ENCODE data around the gene MAP3K12.
"Not testable (repeated sequence)": the region's sequence is repeated elsewhere in the genome, so short reads cannot be mapped to it uniquely, and the experiment has no call there.

MAP3K12 gene

DNA sequence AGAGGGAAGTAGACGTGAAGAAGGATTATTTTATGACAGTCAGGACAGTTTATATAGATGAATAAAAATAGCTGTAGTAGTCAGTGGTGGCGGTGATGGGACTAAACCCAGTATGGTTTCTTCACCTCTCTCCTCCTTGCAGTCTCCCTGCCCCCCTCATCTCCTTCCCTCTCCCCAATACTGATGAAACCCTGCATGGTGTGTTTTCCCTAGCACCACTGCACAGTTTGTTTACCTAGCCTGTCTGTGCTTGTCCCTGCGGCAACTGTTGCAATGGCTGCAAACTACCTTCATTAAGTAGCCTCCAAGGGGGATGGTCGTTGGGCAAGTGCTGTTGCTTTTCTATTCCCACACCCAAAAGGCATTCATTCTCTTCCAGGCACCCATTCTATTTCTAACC is 32.6 kb downstream of the MAP3K12 start:
- no peak for DNase-seq

DNA sequence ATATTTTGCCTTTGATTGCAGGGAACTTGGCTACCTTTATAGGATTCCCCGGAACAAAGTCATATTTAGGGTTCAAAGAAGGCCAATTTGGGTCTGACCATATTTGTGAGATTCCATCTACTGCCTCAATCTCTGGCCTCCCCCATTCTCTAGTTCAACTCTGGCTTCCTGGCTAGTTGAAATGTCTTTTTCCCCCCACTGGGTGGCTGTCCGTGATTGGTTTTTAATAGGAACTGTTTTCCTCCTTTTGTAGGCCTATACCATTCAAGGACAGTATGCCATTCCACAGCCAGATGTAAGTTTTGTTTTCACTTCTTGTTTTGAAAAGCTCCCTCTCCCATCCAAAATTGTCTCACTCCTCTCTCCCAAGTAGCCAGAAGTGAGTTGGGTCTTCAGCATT is 33.6 kb downstream of the MAP3K12 start:
- DNase-seq = no peak

DNA sequence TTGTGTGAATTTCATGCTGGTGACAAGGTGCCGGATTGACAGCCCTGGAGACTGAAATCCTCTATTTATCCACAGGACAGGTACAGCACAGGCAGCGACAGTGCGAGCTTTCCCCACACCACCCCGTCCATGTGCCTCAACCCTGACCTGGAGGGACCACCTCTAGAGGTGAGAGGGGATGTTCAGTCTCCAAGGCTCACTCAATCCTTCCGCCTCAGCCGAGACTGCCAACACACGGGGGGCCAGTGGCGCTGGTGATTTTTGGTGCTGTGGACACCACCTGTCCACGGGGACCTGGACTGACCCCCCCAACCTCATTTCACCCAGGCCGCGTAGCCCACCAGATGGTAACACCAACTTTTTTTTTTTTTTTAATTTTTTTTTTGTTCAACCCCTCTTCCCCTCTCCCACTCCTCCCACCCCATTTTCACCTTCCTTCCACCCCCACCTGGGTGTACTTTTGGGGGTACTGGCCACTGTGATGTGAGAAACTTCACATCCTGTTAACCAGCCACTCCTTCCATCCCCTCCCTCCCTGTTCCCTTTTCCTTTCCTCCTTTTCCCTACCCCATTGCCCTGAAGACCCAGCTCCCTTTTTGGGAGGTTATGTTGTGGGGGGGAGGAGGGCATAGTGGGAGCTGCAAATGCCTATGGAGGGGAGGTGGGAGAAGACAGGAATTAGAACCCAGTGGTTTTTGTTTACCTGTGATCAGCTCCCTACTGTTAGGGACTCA is 34.4 kb downstream of the MAP3K12 start:
- DNase-seq = no peak

DNA sequence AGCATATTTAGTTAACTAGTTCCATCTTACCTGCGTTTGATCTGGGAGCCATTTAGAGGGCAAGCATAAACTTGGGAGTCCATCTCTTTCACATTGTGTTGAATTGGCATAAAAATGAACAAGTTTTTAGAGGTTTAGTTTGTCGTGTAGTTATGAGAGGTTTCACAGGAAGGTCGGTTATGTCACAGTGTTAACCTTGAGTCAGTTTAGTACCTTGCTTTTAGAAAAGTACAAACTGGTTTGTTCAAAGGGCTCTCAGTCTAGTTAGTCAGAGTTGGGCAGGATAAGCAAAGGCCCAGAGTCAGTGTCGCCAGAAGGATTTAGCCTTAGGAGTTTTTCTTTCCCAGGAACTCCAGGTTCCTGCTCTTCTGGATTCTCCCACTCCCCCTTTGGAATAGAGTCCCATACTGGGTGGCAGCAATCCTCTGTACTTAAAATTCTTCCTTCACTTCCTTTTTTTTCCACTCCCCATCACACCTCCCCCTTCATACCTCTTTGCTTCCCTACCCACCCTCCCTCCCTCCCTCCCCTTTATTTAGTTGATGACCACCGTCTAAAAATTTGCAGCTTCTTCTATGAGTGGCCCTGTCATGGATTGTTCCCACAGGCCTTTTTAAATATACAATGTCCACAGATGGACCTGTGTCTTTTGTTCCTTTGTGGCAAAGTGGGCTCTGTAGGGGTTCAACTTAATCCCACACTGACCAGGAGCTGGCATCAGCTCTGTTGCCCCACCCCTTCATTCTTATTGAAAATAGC is 35.3 kb downstream of the MAP3K12 start:
- no peak for DNase-seq

DNA sequence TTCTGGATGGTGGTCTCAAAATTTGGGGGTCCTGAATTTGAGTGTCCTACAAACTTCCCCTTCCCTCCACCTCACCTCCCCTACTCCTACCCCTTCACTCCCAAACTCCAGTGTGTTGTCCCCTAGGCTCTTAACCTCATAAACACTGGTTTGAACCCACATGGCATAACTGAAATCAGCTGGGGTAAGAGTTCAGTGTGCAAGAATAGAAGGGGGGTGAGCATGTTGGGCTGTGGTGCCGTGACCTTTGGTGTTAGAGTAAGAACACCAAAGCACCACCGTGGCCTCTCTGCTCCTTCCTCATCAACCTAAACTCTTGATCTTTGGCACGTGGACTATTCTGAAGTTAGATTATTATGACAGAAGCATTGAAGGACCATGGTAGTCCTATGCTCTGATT is 36.3 kb downstream of the MAP3K12 start:
- no peak for DNase-seq

DNA sequence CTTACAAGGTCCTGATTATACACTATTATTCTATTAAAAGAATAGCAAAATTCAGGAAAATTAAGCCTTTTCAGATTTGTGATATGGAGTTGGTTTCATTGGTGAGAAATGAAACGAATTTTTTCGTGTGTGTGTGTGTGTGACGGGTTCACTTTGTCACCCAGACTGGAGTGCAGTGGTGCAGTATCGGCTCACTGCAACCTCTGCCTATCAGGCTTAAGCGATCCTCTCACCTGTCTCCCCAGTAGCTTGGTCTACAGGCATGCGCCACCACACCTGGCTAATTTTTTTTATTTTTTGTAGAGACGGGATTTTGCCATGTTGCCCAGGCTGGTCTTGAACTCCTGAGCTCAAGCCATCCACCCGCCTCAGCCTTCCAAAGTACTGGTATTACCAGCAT is 37.7 kb downstream of the MAP3K12 start:
- no peak for DNase-seq

DNA sequence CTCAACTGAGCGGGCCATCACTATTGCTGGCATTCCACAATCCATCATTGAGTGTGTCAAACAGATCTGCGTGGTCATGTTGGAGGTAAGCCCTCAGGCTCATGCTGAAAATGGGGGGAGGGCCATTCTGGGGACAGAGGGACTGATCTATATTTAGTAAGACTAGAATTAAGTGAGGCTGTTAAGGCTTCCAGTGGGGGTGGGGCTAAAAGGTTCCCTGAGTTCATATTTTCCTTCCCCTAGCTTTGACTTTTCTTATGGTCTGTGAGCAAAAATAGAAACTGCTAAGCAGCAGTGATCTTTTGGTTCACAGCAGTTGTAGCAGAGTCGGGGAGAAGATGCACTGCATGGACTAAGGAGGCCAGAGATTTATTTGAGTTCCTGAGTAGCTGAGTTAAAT is 38.2 kb downstream of the MAP3K12 start:
- DNase-seq = no peak

DNA sequence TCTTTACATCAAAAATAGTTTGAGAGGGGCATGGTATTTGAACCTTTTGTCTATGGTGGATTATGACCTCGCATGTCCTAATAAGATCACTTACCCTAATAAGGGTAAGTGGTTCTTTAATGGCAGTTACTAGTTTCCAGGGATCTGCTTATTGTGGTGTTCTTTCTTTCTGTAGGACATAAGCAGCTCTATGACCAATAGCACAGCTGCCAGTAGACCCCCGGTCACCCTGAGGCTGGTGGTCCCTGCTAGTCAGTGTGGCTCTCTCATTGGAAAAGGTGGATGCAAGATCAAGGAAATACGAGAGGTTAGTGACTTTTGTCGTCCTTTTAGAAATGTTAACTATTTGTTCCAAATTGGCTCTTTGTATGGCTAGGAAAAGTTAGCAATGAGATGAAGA is 40.2 kb downstream of the MAP3K12 start:
- no peak for DNase-seq

DNA sequence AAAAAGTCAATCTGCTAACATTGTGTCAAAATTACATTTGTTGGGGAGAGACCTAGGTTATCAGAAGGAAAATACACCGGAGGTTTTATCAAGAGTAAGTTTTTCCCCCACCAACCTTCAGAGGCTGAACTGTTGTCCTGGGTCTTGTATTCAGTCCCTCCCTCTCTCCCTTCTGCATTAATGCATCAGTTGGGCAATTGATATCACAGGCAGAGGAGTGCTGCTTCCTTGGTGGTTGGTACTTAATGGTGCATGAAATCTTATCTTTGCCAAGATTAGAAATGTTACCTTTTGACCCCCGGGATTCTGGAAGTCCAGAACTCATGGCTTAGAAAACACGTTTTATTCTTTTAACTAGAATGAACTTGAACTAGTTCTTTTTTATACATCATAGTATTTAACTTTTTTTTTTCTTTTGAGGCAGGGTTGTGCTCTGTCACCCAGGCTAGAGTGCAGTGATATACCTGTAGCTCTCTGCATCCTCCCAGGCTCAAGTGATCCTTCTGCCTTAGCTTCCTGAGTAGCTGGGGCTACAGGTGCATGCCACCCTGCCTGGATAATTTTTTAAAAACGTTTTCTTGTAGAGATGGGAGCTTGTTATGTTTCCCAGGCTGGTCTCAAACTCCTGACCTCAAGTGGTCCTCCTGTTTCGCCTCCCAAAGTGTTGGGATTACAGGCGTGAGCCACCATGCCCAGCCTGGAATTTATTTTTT is 42.4 kb downstream of the MAP3K12 start:
- DNase-seq = no peak

DNA sequence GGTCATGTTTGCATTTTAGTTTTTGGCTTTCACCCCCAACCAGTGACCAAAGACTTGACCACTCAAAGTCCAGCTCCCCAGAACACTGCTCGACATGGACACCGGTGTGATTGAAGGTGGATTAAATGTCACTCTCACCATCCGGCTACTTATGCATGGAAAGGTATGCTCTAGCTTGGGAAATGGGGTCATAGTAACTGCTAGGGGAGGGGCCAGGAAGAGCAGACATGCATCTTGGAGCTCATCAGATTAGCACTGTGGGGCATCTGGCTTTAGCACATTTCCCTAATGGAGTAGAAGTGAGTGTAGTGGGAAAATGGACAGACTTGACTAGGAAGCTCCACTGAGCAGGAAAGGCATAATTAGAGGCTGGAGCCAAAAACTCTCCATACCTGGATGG is 44.6 kb downstream of the MAP3K12 start:
- no peak for DNase-seq

DNA sequence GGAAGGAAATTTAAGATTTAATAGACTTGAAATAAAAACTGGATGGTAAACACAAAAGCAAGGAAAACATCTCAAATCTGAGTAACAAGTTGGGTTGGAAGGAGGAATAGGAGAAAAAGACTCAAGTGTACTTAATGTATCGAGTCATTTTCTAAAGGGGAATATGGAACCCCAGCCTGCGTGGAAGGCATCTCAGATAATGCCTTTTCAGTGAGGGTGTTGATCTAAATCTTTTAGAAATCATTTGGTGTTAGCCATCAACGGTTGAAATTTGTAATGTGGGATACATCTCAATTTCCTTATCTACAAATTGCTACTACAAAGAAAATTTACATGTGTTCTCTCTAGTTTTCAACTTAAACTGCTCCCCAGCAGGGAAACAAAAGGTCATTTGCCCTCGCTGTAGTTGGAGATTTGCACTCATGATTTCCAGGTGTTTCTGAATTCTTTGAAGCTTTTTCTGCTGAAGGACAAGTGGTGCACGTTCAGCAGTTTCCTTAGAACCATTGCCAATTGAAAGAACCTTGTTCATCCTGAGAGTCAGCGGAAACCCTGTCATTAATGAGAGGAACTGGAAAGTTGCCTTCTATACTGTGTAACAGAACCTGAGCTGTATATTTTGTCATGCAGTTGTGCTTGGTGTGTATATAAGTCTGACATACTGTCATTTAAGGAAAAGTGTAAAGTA is 45.2 kb downstream of the MAP3K12 start:
- no peak for DNase-seq

DNA sequence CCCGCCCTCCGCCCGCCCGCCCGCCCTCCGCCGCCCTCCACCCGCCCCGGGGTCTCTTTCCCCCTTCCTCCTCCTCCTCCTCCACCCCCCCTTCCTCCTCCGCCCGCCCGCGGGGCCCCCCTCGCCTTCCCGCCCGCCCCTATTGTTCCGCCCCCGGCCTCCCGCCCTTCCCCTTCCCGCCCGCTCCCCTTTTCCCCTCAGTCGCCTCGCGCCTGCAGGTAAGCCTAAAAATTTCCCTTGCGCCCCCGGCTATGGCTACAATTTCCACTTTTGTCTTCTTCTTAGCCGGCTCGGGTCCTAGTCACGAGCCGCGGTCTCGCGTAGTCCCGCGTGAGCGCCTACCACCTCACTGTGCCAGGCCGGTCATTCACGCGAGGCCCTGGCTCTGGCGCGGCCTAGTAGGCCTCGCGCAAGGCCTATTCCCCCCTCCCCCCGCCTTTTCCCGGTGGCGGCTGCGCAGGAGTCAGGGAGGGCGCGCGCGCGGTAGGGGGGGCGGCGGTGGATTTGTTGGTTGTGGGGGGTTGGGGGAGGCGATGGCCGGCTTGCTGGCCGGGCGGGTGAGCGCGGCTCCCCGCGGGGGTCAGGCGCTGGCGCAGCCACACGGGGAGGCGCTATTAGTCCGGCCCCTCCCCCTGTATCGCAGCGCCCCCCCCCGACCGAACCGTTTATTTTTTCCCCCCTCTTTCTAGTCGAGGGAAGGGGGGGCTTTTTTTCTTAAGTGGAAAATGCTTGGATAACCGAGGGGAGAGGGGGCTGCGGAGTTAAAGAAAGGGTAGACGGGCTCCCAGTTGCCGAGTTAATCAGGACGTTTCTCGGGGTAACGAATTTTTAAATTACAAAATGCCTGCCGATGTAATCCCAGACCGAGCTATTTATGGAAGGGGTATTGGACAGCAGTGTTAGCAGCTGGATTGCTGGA is 46.8 kb downstream of the MAP3K12 start:
- peak; percentile 59 for DNase-seq

DNA sequence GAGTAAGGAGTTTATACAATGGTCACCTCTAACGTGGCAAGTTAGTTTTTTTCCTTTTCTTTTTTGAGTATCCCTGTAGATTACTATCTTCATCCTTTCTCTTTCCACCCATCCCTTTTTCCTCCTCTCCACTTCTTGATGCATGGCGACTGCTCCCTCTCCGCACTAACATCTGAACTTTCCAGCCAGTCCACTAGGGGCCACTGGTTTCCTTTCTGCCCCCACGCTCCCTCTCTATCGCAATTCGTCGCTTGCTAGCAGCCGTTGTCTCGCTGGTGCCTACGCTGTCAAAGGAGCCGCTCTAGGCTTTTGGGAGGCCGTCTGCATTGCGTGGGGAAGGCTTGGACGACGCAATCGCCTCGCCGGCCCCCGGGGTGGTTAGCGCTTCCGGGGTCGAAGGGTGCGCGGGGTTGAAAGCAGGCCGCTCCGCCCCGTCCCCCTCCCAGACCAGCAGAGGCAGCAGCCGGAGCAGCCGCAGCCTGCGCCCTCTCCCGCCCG is 47.5 kb downstream of the MAP3K12 start, which contains the start of gene PCBP2:
PCBP2 (plus strand) TSS at position 442 of the 498 bp plus-strand sequence. CDS start 2,699 bp downstream, outside the sequence.
- peak; percentile 97 for DNase-seq

DNA sequence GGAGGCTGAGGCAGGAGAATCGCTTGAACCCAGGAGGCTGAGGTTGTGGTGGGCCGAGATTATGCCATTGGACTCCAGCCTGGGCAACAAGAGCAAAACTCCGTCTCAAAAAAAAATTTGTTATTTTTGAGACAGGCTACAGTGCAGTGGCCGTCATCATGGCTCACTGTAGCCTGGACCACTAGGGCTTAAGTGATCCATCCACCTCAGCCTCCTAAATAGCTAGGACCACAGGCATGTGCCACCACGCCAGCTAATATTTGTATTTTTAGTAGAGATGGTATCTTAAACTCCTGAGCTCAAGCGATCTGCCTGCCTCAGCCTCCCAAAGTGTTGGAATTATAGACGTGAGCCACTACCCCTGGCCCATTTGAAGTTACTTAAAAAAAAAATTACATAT is 48.3 kb downstream of the MAP3K12 start:
- DNase-seq = no peak

DNA sequence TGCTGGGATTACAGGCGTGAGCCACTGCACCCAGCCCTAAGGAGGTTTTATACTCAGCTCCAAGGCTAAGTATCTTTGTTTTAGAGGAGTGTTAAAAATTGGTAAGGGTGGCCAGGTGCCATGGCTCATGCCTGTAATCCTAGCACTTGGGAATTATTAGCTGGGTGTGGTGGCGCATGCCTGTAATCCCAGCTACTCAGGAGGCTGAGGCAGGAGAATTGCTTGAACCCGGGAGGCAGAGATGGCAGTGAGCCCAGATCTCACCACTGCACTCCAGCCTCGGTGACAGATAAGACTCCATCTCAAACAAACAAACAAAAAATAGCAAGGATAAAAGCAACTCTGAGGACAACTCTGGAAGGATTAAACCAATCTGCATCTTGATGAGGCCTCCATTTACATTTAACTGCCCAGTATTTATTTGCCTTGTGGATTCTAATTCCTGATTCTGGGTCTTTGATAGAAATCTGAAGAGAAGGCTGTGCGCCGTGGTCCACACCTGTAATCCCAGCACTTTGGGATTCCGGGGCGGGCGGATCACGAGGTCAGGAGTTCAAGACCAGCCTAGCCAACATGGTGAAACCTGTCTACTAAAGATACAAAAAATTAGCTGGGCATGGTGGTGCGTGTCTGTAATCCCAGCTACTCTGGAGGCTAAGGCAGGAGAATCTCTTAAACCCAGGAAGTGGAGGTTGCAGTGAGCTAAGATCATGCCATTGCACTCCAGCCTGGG is 54.5 kb downstream of the MAP3K12 start:
- not testable (repeated sequence) for DNase-seq

DNA sequence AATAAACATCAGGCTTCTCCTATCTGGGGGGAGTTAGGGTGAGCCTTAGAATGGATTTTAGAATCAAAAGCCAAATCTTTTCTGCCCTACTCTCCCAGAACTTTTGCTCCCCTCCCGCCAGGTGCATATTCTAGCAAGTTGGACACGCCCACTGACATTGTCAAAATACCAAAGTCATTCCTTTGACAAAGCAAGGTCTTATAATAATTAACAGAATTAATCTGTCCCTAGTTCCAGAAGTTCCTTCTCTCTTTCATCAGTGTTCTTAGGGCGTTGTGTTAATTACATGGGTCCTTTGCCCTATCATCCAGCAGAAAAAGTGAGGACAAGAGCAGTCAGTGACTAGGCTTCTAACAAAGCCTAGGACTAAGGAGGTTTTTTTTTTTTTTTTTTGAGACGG is 55.3 kb downstream of the MAP3K12 start:
- DNase-seq = no peak

DNA sequence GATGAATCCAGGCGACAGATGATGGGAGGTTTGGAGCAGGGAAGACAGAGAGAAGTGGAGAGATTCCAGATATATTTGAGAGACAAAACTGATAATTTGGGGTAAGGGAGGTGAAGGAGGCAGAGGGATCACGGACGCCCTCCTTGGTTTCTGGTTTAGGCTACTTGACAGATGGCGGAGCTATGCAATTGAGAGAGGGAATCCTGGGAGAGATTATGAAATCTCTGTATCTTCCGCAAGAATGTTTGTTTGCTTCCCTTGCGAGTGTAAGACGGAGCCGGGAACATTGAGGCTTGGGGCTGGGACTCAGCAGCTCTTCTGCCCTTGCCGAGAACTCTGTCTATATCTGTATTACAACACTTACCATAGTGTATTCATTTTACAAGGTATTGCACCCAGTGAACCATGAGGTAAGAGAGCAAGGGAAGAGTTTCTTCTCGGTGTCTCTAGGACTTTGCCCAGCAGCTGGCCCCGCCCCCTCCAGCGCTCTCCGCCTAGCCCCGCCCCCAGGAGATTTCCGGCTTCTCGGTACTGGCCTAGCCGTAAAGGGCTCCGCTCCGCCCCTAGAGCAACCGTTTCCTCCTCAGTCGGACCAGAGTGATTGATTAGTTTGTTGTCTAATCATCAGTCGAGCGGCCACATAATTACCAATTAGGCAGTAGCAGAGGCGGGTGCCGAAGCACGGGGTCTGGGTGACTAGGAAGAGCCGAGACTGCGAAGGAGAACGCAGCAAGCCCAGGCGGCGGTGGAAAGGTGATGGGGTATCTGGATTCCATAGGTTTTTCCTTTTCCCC is 58.0 kb downstream of the MAP3K12 start, which contains the start of gene PRR13:
PRR13 (plus strand) TSS at position 695 of the 794 bp plus-strand sequence. CDS start 981 bp downstream, outside the sequence.
- peak; percentile 97 for DNase-seq

DNA sequence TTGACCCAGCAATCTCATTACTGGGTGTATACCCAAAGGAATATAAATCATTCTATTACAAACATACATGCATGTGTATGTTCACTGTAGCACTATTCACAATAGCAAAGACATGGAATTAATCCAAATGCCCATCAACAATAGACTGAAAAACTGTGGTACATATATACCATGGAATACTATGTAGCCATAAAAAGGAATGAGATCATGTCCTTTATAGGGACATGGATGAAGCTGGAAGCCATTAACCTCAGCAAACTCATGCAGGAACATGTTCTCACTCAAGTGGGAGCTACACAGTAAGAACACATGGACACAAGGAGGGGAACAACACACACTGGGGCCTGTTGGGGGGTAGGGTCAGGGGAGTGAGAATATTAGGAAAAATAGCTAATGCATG is 59.7 kb downstream of the MAP3K12 start:
- not testable (repeated sequence) for DNase-seq

DNA sequence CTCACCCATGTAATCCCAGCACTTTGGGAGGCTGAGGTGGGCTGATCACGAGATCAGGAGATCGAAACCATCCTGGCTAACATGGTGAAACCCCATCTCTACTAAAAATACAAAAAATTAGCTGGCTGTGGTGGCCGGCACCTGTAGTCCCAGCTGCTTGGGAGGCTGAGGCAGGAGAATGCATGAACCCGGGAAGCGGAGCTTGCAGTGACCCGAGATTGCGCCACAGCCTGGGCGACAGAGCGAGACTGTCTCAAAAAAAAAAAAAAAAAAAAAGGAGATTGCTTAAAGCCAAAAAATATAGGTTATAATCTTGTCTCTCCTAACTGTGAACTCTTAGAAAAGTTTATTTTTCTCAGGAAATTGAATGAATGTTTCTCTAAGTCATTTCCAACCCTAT is 63.9 kb downstream of the MAP3K12 start:
- not testable (repeated sequence) for DNase-seq

DNA sequence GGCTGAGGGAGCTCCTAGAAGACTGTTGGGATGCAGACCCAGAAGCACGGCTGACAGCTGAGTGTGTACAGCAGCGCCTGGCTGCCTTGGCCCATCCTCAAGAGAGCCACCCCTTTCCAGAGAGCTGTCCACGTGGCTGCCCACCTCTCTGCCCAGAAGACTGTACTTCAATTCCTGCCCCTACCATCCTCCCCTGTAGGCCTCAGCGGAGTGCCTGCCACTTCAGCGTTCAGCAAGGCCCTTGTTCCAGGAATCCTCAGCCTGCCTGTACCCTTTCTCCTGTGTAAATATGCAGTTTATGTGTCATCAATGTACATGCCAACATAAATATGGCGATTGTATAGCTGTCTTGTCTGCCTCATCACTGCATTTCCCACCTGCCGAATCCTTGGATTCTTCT is 68.1 kb downstream of the MAP3K12 start:
- no peak for DNase-seq
